Astrocyte of the hippocampus (primary cell): Measurements from ENCODE around the gene CD4.

Experiments
- DNase-seq: peaks from one replicate; pipeline ENCODE4 v3.0.0; 2011; ENCODE audit warnings: low read depth, low spot score

CD4 gene

DNA sequence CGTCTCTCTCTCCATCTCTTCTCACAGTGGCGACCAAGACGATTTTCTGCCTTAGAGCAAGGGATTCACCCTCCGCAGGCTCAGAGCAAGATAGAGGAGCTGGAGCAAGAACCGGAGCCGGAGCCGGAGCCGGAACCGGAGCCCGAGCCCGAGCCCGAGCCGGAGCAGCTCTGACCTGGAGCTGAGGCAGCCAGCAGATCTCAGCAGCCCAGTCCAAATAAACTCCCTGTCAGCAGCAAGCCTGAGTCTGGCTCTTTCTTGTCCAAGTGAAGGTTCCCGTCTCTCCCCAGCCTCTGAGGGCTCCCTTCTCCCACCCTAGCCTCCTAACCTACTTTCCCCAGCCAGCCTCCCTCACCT, 11.1 kb upstream of the CD4 start:
- DNase-seq, result peak; percentile 42

GRCh38 chr12:6778574-6779550, 10.5 kb upstream of the CD4 start:
- DNase-seq, result peak; percentile 97

DNA sequence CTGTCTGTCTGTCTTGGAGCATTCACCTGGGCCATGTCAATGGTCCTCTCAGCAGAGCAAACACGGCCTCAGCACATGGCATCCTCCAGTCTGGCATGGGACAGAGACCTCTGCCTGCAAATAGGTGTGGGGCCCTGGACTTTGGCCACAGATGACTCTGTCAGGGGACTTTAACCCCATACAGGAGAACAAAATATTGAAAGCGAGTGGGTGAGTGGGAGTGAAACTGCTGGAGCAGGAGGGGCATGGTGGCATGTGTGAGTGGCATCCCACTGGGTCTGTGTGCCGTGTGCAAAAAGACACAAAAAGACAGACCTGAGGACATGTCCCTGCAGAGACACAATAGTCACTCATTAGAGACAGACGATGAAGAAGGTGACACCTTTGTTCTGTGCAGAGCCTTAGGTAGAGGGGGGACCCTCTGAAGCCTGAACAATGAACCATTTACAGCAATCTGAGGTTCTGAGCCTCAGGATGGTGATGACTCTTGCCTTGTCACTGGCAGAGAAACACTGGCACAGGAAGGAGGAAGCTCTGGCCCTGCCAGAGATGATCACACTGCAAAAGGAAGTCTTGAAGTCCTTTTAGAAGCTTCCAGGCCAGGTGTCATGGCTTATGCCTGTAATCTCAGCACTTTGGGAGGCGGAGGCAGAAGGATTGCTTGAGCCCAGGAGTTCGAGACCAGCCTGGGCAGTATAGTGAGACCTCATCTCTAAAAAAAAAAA, 9.5 kb upstream of the CD4 start:
- no peak for DNase-seq

DNA sequence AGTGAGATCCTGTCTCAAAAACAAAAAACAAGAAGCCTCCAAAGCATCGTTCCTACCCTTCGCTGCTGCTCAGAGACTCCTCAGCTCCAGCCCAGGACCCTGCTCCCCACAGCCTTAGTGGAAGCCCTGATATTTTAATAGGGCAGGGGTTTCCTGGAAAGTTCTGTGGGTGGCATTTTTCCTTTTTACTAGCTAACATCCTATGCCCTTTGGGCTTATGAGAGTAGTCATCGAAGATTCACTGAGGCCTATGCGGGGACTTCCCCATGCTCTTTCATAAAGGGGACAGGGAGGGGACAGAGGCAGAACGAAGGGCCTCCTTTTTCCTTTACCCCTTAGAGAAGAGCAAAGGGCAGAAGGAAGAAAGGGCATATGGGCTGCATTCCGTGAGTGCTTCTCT, 8.8 kb upstream of the CD4 start:
- DNase-seq, result no peak

DNA sequence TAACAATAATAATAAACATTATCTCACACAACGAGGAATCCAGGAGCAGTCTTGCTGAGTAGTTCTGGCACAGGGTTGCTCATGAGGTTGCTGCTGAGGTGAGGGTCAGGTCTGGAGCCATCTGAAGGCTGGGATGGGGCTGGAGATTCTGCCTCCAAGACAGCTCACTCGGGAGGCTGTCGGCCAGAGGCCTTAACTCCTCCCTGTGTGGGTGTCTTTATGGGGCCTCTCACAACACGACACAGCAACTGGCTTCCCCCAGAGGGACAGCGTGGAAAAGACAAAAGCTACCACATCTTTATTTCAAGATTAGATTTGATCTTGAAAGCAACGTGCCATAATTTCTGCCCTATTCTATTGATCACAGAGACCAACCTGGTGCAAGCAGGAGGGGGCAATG, 7.2 kb upstream of the CD4 start:
- no peak for DNase-seq

DNA sequence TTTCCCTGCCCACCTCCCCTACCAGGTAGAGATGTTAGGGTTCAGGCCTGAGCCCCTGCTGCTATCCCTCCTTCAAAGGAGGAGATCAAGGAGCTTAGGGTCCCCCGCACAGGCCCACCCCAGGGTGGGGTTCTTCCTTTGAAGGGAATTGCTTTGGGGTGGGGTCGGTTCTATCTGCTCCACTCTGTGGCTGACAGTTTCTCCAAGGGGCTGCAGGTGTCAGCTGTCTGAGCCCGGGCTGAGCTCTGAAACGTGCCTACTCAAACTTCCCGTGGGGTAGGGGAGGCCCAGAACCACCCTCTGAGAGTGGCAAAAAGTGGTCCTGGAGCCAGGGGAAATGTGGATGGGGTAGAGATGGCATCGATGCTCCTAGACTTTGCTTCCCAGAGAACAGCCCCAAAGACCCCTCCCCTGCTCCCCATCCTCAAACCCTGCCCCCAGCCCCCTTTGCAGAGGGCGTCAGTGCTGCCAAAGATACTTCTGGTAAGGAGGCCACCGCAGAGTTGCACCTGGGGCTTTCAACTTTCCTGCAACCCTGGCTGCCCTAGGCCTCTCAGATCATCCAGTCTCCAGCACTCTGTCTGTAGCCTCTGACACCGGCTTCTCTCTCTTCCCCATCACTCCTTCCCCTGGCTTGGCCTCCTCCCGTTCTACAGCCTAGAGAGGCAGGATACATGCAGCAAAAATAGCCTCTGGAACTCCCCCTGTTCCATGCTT, 6.3 kb upstream of the CD4 start:
- DNase-seq, result no peak

GRCh38 chr12:6783828-6784227, 5.5 kb upstream of the CD4 start:
- DNase-seq, result no peak

GRCh38 chr12:6784296-6784695, 5.0 kb upstream of the CD4 start:
- DNase-seq, result no peak

DNA sequence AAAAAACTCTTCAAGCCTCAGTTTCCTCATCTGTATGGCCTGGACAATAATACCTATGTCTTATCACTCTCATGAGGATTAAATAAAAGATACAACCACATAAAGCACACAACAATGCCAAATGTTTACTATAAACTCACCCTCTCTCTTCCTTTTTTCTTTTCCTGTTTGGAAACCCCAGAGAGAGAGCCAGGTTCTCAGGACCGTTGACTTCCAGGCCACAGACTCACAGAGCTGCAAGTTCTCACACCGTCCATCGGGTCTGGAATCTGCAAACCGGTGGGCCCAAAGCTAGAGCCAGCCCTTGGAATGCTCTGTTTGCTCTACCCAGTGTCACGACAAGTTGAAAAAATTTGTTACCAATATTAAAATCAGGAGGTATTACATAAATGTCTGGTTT, 4.6 kb upstream of the CD4 start:
- no peak for DNase-seq

GRCh38 chr12:6786416-6787094, 2.8 kb upstream of the CD4 start:
- DNase-seq, result no peak

- DNase-seq, result no peak
Measured at GRCh38 chr12:6787309-6787708, 2.0 kb upstream of the CD4 start.

DNA sequence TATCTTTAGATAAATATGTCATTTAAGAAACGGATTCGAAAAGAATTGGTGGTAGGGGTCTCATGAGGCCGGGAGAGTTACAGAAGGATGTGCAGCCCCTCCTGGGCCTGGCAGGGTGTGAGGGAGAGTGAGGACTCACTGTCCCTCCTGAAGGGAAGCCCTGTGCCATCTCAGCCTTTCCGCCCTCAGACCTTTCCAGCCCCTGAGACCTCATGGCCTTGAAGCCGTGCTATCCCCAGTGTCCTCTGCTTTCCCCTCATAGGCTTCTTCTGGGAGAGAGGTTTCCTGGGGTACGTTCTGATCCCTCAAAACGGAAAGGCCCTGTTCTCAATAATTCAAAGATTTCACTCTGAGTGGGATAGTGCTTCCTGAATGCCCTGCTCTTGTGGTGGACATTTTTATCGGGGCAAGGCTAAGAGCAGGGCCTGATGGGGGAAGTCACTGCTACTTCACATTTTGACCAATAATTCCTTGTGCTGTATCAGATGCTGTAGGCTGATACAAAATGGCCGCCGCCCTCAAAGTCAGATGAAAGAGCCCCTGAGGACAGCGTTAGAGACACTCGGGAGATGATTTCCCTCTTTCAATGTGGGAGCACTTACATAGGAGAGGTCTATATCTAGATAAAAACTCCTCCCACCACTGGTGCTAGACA, 1.3 kb downstream of the CD4 start:
- no peak for DNase-seq

GRCh38 chr12:6791931-6792520, 2.7 kb downstream of the CD4 start:
- DNase-seq, result no peak

DNA sequence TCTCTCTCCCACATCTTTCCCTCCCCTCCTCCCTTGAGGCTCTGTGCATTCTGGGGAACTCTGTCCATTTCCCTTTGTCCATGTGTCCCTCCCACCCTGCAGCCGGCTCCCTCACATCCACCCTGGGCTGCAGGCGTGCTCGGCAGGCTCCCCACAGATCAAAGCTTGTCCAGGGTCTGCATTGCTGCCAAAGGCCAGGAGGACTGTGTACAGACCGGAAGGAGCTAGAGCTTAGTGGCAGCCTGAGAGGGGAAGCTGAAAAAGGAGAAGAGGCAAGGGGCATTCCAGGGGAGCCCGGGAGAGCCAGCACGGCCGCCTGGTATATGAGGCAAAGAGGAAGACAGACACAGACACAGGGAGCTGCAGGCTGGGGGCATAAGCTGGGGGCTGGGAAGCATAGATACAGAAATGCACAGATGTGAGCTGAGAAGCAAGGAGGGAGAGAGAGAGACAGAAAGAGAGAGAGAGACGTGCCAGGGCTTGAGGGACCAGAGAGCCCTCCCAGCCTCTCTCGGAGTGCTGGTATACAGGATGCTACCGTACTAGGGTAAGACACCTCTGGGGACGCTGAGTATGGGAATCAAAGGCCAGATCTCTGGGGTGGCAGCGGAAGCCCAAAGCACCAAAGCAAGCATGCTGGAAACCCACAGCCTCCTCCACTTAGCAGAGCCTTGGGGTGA, 3.3 kb downstream of the CD4 start:
- DNase-seq, result peak; percentile 17

- DNase-seq, result no peak
Measured at GRCh38 chr12:6795088-6795487, 5.8 kb downstream of the CD4 start.

DNA sequence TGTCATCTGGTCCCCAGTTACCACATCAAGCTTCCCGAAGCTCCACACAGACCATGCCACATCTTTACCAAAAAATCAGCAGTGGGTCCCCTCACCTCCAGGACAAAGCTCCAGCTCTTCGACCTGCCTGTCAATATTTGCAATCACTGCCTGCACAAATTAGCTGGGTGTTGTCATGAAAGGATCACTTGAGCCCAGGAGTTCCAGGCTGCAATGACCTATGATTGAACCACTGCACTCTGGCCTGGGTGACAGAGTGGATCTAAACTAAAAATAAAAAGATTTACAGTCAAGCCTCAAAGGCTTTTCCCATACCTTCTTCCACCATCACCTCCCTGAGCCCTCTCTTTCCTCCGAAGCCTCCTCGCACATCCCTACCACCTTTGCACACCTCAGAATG, 7.2 kb downstream of the CD4 start:
- no peak for DNase-seq

- no peak for DNase-seq
Measured at GRCh38 chr12:6799147-6799546, 9.8 kb downstream of the CD4 start.

GRCh38 chr12:6807170-6807569, 17.8 kb downstream of the CD4 start:
- DNase-seq, result no peak

DNA sequence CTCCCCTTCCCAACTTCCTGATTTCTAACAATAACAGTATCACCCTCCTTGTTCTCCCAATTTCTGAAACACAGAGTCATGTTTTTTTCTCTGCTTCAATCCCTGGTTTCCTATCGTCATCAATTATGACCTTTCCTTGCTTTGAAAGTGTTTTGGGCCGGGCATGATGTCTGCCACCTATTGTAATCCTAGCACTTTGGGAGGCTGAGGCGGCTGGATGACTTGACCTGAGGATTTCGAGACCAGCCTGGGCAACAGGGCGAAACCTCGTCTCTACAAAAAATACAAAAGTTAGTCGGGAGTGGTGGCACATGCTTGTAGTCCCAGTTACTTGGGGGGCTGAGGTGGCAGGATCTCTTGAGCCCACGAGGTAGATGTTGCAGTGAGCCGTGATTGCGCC, 19.7 kb downstream of the CD4 start:
- no peak for DNase-seq

GRCh38 chr12:6810758-6811157, 21.4 kb downstream of the CD4 start:
- no peak for DNase-seq
